ENCODE measurements around the gene PDIA4. TPM values are rescaled to one million over a fixed set of nuclear protein-coding genes. Genes with fewer than 3 reads are reported as not detected.

The PDIA4 gene
- total RNA-seq, 1 experiment from 2014 or later: 191 TPM

DNA sequence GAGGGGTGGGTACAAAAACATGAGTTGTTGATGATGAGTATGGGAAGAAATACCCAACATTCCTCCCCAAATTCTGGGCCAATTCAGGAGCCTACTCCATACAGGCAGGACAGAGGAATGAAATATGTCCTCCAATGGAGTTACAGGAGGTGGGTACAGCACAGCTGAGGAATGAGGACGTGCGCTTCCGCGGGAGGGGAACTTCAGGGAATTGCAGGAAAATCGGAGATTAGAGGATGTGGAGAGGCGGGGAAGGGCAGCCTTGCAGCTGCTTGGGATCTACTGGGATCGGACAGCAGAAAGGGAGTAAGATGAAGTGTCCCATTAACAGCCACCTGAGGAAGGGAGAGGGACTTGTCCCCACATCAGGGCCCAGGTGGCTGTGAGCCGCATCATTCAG, 50.2 kb downstream of the PDIA4 start:
- Mint-ChIP-seq H3K27me3 (ENCODE audit: insufficient read depth, unreplicated experiment) (no peaks in the 10 kb centered on the region), H3K27ac (ENCODE audit: low read depth, unreplicated experiment) (no peak overlapping the region), H3K4me3 (ENCODE audit: unreplicated experiment) (no peak overlapping the region), H3K36me3 (ENCODE audit: insufficient read depth, unreplicated experiment) (no peaks in the 10 kb centered on the region), H3K4me1 (ENCODE audit: insufficient read depth, unreplicated experiment) (no peaks in the 10 kb centered on the region), H3K9me3 (ENCODE audit: unreplicated experiment) (peaks cover 10% of the 10 kb centered on the region)
- intact Hi-C loops (cut with micrococcal nuclease): no loop called here
- POLR2A ChIA-PET: no interaction called here
- CTCF ChIA-PET: interaction anchor here (0.6 to 1.4 kb wide), 3 partner anchors 11 to 174 kb away, joined by 3 to 4 read pairs (median 4); no protein-coding TSS in a partner anchor
- TF ChIP-seq, protein P1, sequence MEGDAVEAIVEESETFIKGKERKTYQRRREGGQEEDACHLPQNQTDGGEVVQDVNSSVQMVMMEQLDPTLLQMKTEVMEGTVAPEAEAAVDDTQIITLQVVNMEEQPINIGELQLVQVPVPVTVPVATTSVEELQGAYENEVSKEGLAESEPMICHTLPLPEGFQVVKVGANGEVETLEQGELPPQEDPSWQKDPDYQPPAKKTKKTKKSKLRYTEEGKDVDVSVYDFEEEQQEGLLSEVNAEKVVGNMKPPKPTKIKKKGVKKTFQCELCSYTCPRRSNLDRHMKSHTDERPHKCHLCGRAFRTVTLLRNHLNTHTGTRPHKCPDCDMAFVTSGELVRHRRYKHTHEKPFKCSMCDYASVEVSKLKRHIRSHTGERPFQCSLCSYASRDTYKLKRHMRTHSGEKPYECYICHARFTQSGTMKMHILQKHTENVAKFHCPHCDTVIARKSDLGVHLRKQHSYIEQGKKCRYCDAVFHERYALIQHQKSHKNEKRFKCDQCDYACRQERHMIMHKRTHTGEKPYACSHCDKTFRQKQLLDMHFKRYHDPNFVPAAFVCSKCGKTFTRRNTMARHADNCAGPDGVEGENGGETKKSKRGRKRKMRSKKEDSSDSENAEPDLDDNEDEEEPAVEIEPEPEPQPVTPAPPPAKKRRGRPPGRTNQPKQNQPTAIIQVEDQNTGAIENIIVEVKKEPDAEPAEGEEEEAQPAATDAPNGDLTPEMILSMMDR (IDR thresholded peaks at IDR 0.05; ENCODE audit: unreplicated experiment): no peak
- no TSS peak for BruUV-seq (replicated peaks)
- no peak for DNase-seq (ENCODE audit: unreplicated experiment)

DNA sequence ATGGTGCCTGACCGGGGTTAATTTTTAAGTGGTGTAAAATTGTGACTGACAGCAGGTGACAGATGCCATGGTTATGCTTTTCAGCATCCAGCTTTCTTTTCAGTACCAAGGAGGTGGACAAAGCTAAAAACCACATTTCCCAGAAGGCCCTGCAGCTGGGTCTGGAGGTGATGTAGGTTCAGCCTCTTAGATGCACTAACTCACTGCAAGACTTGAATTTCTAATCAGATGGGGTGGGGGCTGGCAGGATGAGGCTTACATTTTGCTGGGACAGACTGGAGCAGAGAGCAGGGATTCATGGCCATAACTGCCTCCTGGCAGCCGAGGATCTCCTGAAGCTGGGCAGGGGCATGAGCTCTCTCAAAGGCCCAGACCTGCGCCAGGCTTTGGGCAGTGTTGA, 52.4 kb downstream of the PDIA4 start:
- no peak for DNase-seq (ENCODE audit: unreplicated experiment)
- CTCF ChIA-PET: interaction anchor here (0.6 to 2.0 kb wide), 4 partner anchors 8 to 752 kb away, joined by 3 to 8 read pairs (median 4); no protein-coding TSS in a partner anchor
- POLR2A ChIA-PET: interaction anchor here (0.9 to 1.0 kb wide), 2 partner anchors 134 to 391 kb away, joined by 3 read pairs; no protein-coding TSS in a partner anchor
- H3K4me3 Mint-ChIP-seq (ENCODE audit: unreplicated experiment): no peak overlapping the region
- no peaks in the 10 kb centered on the region for H3K36me3 Mint-ChIP-seq (ENCODE audit: insufficient read depth, unreplicated experiment)
- no peak overlapping the region for H3K27ac Mint-ChIP-seq (ENCODE audit: low read depth, unreplicated experiment)
- no TSS peak for BruUV-seq (replicated peaks)
- intact Hi-C loops (cut with micrococcal nuclease): no loop called here
- TF ChIP-seq, protein P1 (IDR thresholded peaks at IDR 0.05; ENCODE audit: unreplicated experiment): no peak
- H3K4me1 Mint-ChIP-seq (ENCODE audit: insufficient read depth, unreplicated experiment): peaks cover 7% of the 10 kb centered on the region
- peaks cover 2% of the 10 kb centered on the region for H3K9me3 Mint-ChIP-seq (ENCODE audit: unreplicated experiment)
- no peaks in the 10 kb centered on the region for H3K27me3 Mint-ChIP-seq (ENCODE audit: insufficient read depth, unreplicated experiment)

DNA sequence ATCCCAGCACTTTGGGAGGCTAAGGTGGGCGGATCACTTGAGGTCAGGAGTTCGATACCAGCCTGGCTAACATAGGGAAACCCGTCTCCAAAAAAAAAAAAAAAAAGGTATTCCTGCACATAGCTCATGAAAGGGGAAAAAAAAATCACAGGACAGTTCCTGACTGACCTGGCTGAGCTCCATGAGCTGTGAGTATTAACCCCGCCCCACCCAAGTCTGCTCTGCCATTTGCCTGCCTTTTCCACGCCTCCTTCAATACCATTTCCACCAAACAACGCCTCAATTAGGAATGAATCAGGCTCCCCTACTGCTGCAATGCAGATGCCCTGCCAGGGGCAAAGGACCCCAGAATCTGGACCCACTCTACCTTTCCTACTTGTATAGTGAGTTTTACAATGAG, 55.0 kb downstream of the PDIA4 start:
- H3K4me1 Mint-ChIP-seq (ENCODE audit: insufficient read depth, unreplicated experiment): peaks cover 7% of the 10 kb centered on the region
- DNase-seq (ENCODE audit: unreplicated experiment): peak; percentile 45
- no peaks in the 10 kb centered on the region for H3K27me3 Mint-ChIP-seq (ENCODE audit: insufficient read depth, unreplicated experiment)
- ChIA-PET POLR2A (no interaction called here), CTCF (interaction anchor here (0.6 to 0.9 kb wide), 2 partner anchors 13 to 387 kb away, joined by 3 to 4 read pairs; no protein-coding TSS in a partner anchor)
- intact Hi-C loops (cut with micrococcal nuclease): no loop called here
- H3K36me3 Mint-ChIP-seq (ENCODE audit: insufficient read depth, unreplicated experiment): no peaks in the 10 kb centered on the region
- H3K4me3 Mint-ChIP-seq (ENCODE audit: unreplicated experiment): no peak overlapping the region
- no peaks in the 10 kb centered on the region for H3K9me3 Mint-ChIP-seq (ENCODE audit: unreplicated experiment)
- BruUV-seq (replicated peaks): no TSS peak
- no peak overlapping the region for H3K27ac Mint-ChIP-seq (ENCODE audit: low read depth, unreplicated experiment)
- TF ChIP-seq, protein P1 (IDR thresholded peaks at IDR 0.05; ENCODE audit: unreplicated experiment): no peak

DNA sequence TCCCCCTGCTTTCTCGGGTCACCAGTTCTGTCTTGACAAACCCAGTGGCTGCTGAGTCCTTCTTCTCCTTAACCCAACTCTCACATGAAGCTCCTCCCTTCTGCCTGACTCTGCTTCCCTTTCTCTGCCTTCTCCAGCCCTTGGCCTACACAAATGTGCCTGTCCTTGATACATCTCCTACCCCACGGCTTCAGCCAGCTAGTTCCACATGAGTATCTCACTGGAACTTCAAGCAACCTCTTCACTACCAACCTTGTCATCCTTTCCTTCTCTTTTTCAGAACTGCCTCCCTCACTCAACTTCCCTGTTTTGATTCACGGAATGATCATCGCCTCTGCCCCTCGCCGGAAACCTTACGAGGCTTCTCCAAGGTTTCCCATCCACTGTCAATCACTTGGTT, 55.9 kb downstream of the PDIA4 start:
- H3K4me1 Mint-ChIP-seq (ENCODE audit: insufficient read depth, unreplicated experiment): peaks cover 7% of the 10 kb centered on the region
- H3K27ac Mint-ChIP-seq (ENCODE audit: low read depth, unreplicated experiment): no peak overlapping the region
- BruUV-seq (replicated peaks): no TSS peak
- no peaks in the 10 kb centered on the region for H3K36me3 Mint-ChIP-seq (ENCODE audit: insufficient read depth, unreplicated experiment)
- intact Hi-C loops (cut with micrococcal nuclease): no loop called here
- POLR2A ChIA-PET: no interaction called here
- no peak overlapping the region for H3K4me3 Mint-ChIP-seq (ENCODE audit: unreplicated experiment)
- no peaks in the 10 kb centered on the region for H3K27me3 Mint-ChIP-seq (ENCODE audit: insufficient read depth, unreplicated experiment)
- TF ChIP-seq, protein P1 (IDR thresholded peaks at IDR 0.05; ENCODE audit: unreplicated experiment): no peak
- DNase-seq (ENCODE audit: unreplicated experiment): no peak
- CTCF ChIA-PET: interaction anchor here (0.6 to 1.5 kb wide), 4 partner anchors 8 to 397 kb away, joined by 3 to 7 read pairs (median 4); no protein-coding TSS in a partner anchor
- H3K9me3 Mint-ChIP-seq (ENCODE audit: unreplicated experiment): no peaks in the 10 kb centered on the region
